GM03348 (cell line): ENCODE measurements around the gene MYH7.

Source experiments
- DNase-seq: peaks from one replicate; pipeline ENCODE4 v3.0.0; 2012; ENCODE audit warnings: low spot score

The MYH7 gene

DNA sequence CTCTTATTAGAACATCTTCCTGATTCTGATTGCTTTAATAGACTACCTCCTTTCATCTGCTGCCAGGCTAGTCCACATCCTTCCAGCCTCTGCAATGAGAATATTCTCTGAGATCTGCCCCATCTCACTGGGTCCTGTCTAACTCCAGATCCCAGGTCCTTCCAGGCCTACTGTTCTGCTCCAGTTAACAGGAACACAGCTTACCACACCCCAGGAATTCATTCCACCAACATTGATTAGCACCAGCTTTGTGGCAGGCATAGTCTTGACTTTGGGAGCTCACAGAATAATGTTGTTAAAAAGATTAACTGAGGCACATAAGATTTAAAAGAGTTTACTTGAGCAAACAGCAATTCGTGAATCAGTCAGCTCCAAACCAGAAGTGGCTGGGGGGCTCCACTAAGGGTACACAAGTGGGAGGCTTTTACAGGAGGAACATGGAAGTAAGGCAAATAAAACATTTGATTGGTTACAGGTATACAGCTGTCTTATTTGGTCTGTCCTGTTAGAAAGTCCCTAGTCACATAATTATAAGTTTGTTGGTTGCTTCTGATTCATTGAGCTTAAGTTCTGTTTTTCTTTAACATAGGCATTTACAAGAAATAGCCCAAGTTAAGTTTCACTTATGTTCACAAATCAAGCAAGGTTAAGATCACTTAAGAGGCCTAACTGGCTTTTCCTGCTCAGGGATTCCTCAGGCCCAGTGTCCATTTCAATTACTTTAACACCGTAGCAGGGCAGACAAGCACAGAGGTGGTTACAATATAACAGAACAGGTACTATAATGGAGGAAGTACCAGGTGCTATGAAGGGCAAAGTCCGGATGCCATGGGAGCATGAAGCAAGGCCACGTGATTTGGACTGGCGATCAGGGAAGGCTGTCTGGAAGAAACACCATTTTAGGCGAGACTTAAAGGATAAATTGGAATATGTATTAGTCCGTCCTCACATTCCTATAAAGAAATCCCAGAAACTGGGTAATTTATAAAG lies 12.2 kb upstream of the MYH7 start:
- DNase-seq: no peak

DNA sequence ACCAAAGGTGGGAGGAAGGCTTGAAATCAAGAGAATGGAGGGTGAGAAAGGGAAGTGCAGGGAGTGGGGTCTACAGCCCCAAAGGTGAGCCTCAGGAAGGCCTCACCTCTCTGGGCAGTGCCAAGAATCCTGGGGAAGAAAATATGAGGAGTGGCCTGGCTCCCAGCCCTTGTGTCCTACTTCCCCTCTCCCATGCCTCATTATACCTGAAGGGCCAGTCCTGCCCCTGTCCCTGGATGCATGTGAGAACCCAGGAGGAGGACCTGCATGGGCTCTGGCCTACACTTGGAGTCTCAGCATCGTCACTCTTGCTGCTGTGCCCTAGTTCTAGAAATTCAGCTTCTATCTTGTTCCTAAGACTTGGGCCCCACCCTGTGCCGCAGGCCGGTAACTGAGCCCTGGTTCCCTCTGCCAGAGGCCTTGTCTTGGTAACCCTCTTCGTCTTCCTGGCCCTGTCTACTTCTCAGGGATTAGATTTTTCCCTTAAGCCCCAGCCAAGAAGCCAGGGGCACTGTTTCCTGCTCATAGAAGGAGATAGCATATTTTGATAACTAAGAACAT lies 10.9 kb upstream of the MYH7 start:
- DNase-seq: no peak

DNA sequence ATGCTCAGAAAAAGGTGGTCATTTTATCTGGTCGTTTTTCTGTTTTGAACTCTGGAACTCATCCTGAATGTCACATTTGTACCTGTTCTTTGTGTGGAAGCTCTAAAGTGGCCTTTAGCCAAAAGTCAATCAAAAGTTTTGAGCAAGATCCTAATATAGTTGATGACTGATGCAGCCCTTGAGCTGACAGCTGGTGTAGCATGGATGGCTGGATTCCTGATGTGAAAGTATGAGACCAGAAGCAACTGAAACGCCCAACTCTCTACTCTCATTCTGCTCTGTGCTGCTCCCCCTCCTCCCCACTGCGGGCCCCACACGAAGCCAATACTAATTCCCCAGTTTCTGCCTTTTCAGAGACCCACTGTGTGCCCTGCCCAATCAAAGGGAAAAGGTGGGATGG lies 10.3 kb upstream of the MYH7 start:
- no peak for DNase-seq

DNA sequence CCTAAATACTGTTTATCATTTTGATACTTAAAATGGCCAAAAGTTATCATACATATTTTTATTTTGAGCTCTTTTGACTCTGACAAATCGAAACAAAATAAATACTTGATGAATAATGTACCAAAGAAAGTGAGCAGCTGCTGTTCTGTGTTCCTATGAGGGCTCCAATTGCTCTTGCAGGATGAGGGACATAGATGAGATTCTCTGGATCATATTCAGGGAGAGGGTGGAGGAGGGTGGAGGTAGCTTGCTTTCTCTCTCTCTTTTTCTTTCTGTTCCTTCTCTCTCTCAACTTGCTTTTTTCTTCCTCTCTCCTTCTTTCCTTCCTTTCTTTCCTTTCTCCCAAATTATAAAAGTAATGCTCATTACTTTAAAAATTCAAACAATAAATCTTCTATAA lies 8.9 kb upstream of the MYH7 start:
- no peak for DNase-seq

DNA sequence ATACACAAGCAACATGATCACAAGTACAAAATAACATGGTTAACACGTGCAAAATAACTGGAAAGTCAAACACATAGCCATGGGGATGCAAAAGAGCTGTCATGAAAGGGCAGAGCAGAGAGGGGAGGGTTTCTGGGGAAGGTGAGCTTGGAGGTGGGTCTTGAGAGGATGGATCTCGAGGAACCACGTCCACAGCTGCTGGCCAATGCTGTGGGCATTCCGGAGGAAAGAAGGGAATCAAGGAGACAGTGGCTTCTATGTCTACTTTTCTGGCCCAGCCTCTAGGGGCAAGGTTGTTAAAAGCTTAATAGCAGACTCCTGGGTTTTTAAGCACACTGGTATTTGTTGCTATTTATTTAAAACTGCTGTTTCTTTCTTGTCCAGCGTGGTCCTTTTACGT lies 8.4 kb upstream of the MYH7 start:
- no peak for DNase-seq

DNA sequence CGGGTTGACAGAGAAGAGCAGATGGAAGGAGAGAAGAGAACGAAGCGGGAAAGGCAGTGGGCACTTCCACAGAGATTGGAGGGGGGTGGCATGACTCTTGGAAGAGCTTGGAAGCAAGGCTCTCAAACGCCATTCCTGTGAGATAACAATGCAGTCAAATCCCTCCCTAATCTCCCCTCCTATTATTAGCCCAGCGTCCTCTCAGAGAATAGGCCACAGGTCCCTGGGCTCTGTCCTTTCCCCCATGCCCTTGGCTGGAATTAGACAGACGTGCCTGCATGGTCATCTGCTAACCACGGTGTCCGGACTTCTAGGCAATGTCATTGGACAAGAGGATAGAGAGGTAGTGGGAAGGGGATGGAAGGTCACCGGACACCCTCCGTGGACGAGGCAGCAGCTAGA lies 8.0 kb upstream of the MYH7 start:
- no peak for DNase-seq

DNA sequence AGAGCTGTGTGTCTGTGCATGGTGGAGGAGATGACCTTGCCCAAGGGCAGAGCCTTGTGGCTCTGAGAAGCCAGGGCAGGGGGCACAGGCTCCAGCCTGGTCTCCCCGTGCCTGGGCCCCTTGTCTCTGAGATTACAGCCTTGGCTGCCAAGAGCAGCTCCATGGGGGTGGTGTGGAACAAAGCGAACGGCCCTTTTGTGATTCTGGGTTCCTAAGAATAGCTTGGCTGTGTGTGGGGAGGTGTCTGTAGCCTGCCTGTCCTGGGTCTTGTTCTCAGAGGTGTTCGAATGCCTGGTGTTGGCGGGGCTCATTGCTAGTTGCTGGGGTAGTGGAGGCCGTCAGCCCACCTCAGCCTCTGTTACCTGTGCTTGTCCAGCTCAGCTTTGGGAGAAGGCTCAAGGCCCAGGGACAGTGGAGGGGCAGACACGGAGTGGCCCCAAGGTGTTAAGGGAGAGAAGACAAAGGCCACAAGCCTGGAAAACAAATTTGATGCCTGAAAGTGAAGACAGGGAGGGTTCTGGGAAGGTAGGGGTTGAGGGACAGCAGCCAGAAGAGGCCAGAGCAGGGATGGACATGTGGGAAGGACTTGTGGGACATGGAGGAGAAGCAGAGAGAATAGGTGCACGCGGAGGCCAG lies 7.4 kb upstream of the MYH7 start:
- DNase-seq: no peak

DNA sequence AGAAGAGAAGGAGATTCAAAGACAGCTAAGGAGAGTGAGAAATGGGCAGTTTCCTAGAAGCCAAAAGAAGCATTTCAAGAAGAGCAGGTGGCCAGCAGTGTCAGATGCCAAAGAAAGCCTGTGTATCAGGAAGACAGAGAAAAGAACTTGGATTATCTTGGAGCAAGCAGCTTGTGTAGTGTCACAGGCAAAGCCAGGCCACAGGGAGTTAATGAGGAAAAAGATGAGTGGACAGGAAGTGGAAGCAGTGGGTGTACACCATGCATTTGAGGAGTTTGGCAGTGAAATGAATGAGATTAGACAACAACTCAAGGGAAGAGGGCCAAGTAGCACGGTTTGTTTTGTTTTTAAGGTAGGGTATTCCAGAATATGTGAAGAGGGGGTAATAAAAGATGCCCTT lies 5.6 kb upstream of the MYH7 start:
- no peak for DNase-seq

DNA sequence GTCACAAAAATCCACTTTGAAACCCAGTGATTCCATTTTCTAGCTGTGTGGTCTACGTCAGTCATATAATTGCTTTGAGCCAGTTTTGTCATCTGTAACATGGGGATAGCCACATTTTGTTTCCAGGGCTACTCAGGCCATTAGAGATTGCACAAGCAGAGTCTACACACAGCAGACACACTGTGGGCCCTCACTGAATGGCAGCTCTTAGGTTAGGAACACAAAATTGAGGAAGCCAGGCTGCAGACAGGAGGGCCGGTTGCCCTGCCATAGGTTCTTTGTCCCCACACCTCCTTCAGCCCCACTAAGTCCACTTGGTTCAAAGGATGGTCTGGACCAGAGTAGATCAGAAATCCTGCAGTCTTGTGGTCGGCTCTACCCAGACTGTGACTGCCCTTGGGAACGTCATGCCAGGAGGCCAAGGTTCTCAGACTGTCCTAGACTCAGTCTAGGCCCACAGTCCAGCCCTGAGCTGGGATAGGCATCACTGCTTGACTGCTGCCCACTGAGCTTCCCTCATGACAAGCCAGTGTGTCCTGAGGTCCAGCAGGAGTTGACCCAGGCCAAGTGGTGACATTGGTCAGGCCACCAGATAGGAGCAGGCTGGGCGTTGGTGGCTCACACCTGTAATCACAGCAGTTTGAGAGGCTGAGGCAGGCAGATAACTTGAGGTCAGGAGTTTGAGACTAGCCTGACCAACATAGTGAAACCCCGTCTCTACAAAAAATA lies 3.8 kb upstream of the MYH7 start:
- no peak for DNase-seq

DNA sequence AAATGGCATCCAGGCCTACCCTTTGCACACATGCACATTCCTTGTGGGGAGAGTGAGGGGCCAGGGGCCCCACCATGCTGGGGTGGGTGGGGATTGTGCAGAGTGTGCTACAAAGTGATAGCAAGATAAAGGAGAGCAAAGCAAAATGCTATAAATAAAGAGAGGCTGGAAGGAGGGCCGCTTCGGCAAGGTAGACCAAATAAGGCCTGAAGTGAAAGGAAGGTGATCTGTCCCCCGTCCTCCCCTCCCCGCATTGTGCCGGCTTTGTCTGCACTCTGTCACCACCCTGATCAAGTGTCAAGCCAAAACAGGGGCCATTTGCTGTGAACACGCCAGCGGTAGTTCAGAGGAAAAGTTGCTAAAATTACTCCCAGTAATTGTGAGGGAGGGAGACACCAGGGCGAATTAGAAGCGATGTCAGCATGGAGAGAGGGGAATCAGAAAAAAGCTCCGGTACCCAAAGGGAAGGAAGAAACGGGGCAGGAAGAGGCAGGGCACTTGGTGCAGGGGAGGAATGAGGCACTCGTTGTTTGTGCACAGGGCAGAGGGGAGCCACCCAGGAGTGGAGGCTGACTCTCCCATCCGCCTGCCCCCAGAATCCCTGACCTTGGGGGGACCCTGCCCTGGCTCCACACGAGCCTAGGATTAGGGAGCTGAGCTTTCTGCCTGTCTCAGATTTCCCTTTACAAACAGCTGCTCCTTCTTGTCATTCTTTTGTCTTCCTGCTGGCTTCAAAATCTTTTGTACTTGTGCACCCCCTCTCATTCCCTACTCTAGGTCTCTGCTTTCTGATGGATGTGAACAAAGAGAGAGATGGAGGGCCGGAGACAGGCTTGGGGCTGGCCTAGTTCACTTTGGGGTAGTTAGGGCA lies 2.9 kb upstream of the MYH7 start:
- DNase-seq: no peak

DNA sequence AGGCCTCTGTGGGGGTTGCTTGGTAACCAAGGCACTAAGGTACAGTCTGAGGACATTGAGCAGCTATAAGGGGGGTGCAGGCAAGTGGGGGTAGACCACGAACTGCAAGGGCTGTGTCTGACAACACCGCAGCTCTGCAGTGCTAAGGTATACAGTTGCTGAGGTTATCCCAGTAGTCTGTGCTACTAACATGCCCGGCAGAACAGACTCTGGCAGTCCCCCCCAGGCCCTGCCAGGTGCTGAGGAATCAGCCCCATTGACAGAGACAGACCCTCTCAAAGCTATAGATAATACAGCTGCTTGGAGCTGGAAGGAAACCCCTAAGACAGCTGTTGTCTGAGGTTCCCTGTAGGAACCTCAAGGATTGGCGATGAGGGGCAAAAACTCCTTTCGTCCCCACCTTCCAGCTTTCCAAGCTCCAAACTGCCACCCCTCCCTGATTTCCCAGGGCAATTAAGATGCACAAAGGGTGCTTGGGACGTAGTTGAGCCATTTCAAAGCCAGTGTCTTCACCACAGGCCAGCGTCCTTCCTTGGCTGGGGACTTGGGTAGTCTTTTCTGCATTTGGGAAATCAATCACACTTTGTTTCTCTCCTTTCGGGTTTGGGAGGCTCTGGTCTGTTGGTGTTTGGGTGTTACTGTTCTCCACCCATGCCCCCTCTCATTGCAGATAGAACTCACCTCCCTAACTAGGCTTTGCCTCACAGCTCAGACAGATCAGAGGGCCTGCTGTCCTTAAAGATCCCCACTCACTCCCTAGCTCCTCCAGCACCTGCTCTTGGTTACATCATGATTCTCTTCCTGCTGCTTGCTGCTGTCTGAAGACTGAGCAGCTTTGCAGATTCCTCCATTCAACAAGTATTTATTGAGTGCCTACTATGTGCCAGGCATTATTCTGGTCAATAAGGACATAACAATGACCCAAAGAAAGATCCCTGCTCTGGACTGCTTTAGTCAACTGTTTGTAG lies 2.0 kb upstream of the MYH7 start:
- DNase-seq: no peak

DNA sequence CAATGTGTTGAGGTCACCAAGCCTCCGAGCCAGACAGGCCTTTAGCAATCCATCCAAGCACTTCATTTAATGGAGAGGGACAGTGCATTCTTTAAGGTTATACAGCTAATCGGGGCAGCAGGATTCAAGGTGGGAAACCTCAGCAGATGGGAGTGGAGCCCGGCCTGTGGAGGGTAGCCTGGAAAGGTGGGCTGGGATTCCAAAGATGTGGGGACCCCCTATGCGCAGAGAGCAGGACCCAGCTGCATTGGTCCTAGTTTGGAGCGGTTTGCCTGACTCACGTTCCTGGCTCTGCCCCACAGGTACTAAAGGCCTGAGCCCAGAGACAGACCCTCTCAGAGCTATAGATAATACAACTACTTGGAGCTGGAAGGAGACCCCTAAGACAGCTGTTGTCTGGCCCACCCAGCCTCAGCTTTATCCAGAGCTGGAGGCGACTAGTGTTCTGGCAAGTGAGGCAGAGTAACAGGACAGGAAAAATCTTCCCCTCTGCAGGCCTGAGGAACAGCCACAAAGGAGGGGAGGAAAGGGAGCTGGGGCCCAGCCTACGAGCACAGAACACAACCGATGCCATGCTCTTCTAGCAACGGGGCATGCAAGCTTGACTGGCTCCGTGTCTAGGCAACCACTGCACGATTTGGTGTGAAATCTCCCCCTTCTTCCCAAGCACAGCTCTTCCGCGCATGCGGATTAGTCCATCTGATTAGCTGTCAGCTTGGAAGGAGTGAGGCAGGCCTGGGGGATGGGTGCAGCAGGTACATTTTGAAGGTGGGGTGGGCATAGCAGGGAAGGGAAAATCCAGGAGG lies 1.1 kb upstream of the MYH7 start:
- no peak for DNase-seq

DNA sequence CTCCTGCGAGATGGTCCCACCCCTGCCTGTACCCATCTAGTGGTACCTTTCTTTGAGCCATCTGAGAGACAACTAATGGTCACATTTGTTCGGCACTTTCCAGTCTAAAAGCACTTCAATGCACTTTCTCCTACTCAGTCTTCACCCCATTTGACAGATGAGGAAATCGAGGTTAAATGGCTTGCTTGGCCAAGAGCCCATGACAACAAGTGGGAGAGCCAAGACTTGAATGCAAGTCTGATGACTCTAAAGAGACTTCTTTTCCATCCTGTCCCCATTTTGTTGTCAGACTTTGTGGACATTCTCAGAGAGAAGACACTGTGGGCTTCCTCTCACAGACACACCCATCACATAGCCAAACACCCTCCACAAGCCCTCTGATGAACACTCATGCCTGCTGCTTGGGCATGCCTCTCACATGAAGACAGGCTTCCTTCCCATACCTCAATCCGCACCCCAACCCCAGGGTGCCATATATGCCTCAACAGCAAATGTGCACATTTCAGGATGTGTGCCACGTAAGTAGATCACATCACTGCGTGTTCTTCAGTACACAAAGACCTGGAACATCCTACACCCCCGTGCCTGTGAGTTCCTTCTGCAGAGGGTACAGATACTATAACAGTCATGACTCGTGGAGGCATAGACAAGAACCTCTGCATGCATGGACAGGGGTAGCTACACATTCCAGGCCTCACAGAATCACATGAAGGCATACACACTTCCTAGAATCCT lies 805 bp downstream of the MYH7 start:
- DNase-seq: no peak

DNA sequence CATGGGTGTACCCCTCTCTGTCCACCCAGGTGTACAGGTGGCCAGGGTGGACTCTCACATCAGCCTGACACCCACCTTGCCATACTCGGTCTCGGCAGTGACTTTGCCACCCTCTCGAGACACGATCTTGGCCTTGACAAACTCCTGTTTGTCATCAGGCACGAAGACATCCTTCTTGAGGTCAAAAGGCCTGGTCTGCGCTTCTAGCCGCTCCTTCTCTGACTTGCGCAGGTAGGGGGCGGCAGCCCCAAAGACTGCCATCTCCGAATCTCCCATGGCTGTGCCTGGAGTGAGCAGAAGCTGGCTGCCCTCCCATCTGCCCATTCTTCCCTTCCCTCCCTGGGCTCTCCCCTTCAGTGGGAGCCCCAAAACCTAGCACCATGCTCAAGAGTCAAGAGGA lies 2.0 kb downstream of the MYH7 start:
- no peak for DNase-seq

DNA sequence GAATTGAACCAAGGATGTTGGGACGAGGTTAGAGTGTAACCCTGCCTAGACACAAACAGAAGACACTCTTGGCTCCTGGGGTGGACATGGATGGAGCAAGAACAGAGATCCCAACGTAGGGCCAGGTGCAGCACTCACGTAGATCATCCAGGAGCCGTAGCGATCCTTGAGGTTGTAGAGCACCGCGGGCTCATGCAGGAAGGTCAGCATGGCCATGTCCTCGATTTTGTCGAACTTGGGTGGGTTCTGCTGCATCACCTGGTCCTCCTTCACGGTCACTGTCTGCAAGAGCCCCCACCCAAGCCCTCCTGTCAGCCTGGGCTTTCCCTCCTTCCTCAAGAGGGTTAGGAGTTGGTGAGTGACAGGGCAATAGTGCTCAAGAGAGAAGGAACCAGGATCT lies 2.5 kb downstream of the MYH7 start:
- no peak for DNase-seq

DNA sequence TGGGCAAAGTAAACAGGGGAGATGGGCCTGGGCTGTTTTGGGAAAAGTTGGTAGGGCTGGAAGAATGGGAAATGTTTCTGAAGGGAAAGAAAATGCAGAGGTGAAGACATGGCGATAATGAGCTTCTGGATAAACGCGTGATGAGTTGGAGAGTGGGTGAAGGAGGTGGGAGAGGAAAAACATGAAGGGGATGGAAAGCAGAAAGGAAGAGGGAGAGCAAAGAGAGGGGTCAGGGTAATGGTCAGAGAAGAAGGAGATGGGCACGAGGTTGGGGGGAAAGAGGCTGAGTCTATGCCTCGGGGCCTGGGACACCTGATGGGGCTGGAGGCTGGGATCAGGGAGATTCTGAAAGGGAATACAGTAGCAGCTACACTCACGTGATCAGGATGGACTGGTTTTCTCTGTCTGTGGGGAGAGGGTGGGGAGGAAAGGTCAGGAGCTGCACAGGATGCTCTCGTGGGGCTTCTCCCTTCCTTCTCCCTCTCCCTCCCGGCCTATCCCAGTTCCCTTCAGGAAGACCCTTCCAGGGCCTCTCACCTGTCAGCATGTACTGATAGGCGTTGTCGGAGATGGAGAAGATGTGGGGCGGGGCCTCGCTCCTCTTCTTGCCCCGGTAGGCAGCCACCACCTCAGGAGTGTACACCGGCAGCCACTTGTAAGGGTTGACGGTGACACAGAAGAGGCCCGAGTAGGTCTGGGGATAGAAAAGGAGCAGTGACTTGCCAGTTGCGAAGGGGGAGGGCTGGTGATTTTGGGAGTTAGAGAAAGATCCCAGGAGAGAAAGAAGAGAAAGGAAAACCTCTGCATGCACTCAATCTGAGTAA lies 3.1 kb downstream of the MYH7 start:
- no peak for DNase-seq

DNA sequence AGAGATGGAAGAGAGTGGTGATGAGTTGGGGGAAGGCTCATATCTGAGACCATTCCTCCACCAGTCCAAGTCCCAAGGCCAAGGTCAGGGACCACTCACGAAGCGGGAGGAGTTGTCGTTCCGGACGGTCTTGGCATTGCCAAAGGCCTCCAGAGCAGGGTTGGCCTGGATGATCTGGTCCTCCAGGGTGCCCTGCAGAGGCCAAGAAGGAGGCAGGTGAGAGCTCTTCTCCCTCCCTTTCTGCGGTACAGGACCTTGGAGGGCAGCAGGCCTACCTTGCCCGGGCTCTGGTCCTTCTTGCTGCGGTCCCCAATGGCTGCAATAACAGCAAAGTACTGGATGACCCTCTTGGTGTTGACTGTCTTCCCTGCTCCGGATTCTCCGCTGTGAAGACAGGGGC lies 4.0 kb downstream of the MYH7 start:
- no peak for DNase-seq

DNA sequence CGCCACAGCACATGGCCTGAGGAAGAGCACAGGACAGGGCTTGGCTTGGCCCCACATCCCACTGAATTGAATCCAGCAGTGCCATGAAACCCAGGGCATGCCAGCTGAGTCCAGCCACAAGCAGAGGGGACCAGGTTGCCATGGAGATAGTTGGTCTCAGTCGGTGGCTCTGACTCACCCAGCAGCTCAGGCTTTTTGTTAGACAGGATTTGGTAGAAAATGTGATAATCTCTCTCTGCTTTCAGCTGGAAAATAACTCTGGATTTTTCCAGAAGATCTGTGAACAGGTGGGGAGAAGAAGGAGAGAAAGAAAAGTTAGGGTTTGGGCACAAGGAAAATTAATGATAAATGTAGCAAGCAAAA lies 4.8 kb downstream of the MYH7 start:
- DNase-seq: no peak
